ENCODE data around the gene DMRTC2. TPM values are rescaled to one million over a fixed set of nuclear protein-coding genes. Genes with fewer than 3 reads are reported as not detected.

The DMRTC2 gene
- total and polyA plus RNA-seq, 9 of the 15 experiments (the other 6 are each of a cell fraction or from before 2014, with no cell fraction given), result 0.03 TPM; not detected in 8

DNA sequence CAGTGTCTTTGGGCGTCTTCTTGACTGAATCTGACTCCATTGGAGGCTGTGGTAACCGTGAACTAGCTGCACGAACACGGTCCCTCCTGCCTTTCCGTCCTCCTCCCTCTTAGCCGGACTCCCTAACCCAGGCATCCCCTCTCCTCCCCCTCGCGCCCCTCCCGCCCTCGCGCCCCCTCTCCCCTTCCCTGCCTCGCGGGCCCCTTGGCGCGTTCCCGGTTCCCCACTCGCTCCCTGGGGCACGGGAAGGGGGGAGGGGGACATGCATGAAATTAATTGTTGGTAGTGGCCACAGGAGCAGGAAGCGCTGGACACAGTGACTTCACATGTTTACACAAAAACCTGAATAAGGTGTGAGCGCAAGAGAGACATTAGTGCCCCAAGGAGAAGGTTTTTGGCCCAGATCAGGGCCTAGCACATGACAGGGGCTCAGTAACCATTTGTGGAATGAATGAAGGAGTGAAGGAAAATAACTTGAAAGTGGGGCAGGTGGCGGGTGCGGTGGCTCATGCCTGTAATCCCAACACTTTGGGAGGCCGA, 279 bp downstream of the DMRTC2 start:
- Histone ChIP-seq H3K27me3 (ENCODE audit: control insufficient read depth in 2 of 2, insufficient read depth in 2 of 2, low read length in 2 of 2) (no peaks in the 10 kb centered on the region), H3K4me3 (no peak overlapping the region), H3K4me1 (replicated peaks in 1 of 2; ENCODE audit: control insufficient read depth in 2 of 2, insufficient read depth in 2 of 2, low read length in 2 of 2) (peaks cover 22 to 31% of the 10 kb centered on the region in 2 experiments; a peak in 4 of 5 replicates), H3K36me3 (ENCODE audit: control insufficient read depth, insufficient read depth, low read length) (no peaks in the 10 kb centered on the region), H3K79me2 (ENCODE audit: control insufficient read depth, insufficient read depth, low read length) (no peaks in the 10 kb centered on the region), H3K9ac (ENCODE audit: insufficient read depth in 1 of 2, low read depth in 2 of 2, low read length in 2 of 2) (no peak overlapping the region), H3K4me2 (ENCODE audit: insufficient read depth, low read length) (no peak overlapping the region), H3K9me1 (ENCODE audit: control insufficient read depth, insufficient read depth, low read length) (no peaks in the 10 kb centered on the region), H4K20me1 (replicated peaks; ENCODE audit: control insufficient read depth, insufficient read depth, low read length) (no peaks in the 10 kb centered on the region), H2AFZ (ENCODE audit: low read depth, low read length) (no peak overlapping the region), H3K27ac (ENCODE audit: extremely low read depth, low read depth, low read length) (no peak overlapping the region), H3K9me3 (replicated peaks; ENCODE audit: control insufficient read depth, insufficient read depth, low read depth, low read length) (peaks cover 2% of the 10 kb centered on the region; the same call in 1 of the 2 replicates)
- POLR2A ChIA-PET, result interaction anchor here (1.4 kb wide), 1 partner anchor 15 kb away, joined by 6 read pairs; the partner anchor contains the start of gene RPS19
- no peak for TF ChIP-seq ZNF780A (CRISPR knock-in tag; IDR thresholded peaks at IDR 0.05)
- no peak for TF ChIP-seq ZNF134 (CRISPR knock-in tag; conservative IDR thresholded peaks at IDR 0.05)
- TF ChIP-seq, protein P1, sequence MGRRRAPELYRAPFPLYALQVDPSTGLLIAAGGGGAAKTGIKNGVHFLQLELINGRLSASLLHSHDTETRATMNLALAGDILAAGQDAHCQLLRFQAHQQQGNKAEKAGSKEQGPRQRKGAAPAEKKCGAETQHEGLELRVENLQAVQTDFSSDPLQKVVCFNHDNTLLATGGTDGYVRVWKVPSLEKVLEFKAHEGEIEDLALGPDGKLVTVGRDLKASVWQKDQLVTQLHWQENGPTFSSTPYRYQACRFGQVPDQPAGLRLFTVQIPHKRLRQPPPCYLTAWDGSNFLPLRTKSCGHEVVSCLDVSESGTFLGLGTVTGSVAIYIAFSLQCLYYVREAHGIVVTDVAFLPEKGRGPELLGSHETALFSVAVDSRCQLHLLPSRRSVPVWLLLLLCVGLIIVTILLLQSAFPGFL (CRISPR knock-in tag; IDR thresholded peaks at IDR 0.05), result no peak
- no peak for TF ChIP-seq MYC (IDR thresholded peaks at IDR 0.05; ENCODE audit: low read depth, low read length)
- TF ChIP-seq MYC (CRISPR knock-in tag; IDR thresholded peaks at IDR 0.05; ENCODE audit: borderline replicate concordance, low read depth), result no peak
- TF ChIP-seq SMAD4 (CRISPR knock-in tag; conservative IDR thresholded peaks at IDR 0.05), result no peak
- CTCF ChIA-PET (ENCODE audit: low intra/inter-chr PET ratio), result no interaction called here
- DNase-seq (ENCODE audit: extremely low read depth in 1 of 4, low spot score in 3 of 4) (no peak), FAIRE-seq (no peak), ATAC-seq (no peak)
- 84% methylated on average over 6 of the region's 23 CpGs for WGBS (ENCODE audit: insufficient coverage, low coverage, missing lambda C conversion rate)
- intact Hi-C loops (cut with micrococcal nuclease), result no loop called here
- BruUV-seq (replicated peaks), result no TSS peak
- in situ Hi-C loops (cut with MboI), result no loop called here
